Motor neuron (in vitro differentiated cells): ENCODE results near the gene TLL2. TPM values are rescaled to one million over a fixed set of nuclear protein-coding genes. Genes with fewer than 3 reads are reported as not detected.

ENCODE experiments used
- ATAC-seq, 8 experiments: fragments of 200-7000 bp; cut with Tn5 transposase; replicated peaks in 6 of 8; 2 replicates each; pipeline ENCODE4 v1.8.0; 2021; ENCODE audit warnings: mild to moderate bottlenecking in 8 of 8, moderate library complexity in 8 of 8
- H3K27ac ChIP-seq, 2 donors: fragments of 250-450 bp; sonication (Bioruptor Pico); 2 replicates each; pipeline ENCODE4 v1.9.0; 2021; ENCODE audit warnings: antibody characterized with exemption in 2 of 2, mild to moderate bottlenecking in 2 of 2, moderate library complexity in 1 of 2
- H3K4me1 ChIP-seq, 2 donors: fragments of 250-450 bp; sonication (Bioruptor Pico); replicated peaks in 1 of 2; 2 replicates each; pipeline ENCODE4 v1.6.1; 2021; ENCODE audit warnings: antibody characterized with exemption in 2 of 2, mild to moderate bottlenecking in 2 of 2, moderate library complexity in 1 of 2
- H3K4me3 ChIP-seq, 5 donors: fragments of 250-450 bp; sonication (Bioruptor Pico); 2 replicates each; pipeline ENCODE4 v1.9.0; 2021; ENCODE audit warnings: antibody characterized with exemption in 5 of 5, mild to moderate bottlenecking in 5 of 5, moderate library complexity in 4 of 5
- WGBS, 10 experiments: fragments of 450-650 bp; shearing (Covaris generic); methylation state at CpG; one replicate each; pipeline ENCODE4 v1.0.0; 2022; 5-methylcytosine and 5-hydroxymethylcytosine counted together
- in situ Hi-C, 9 experiments: fragments of 400-800 bp; cut with MboI; loops; one replicate each; pipeline ENCODE4 v1.15.0; 2021; ENCODE audit warnings: low sequenced_read_pairs in 9 of 9, low pct_unique_long_range_greater_than_20kb in 2 of 9; ENCODE audit not compliant: unreplicated experiment in 9 of 9
- total RNA-seq, 8 experiments: library from RNA; unstranded; fragments of 300-600 nt; gene quantifications; 2 replicates each; pipeline versions ENCODE4 v1.2.3 to v1.2.4, GENCODE V29; 2022

The TLL2 gene
- total RNA-seq, 8 experiments from 2014 or later, result 1.1 to 20.4 (median 2.2) TPM

GRCh38 chr10:96334616-96335526, 178.9 kb downstream of the TLL2 start:
- H3K4me3 ChIP-seq, result no peak overlapping the region
- H3K27ac ChIP-seq, result no peak overlapping the region
- peaks cover 0 to 3% of the 10 kb centered on the region in 2 donors for H3K4me1 ChIP-seq
- ATAC-seq, result peak in 4 of 8 experiments; percentile 31 to 84 (median 81)
- 0 to 64% (median 7%) methylated on average over 1 to 4 of the region's 5 CpGs; no CpG with 5 or more reads in 1 of the 10 experiments for WGBS, 10 experiments
- in situ Hi-C loops, result loop anchor here in 4 of 9 experiments (25.0 kb wide), 2 partner anchors 298 to 323 kb away; partner anchors contain the start of gene CCNJ (in 2 of the 4)

GRCh38 chr10:96333101-96333500, 180.6 kb downstream of the TLL2 start:
- Histone ChIP-seq H3K4me3 (no peak overlapping the region), H3K27ac (no peak overlapping the region), H3K4me1 (no peaks in the 10 kb centered on the region)
- ATAC-seq, result no peak
- in situ Hi-C loops, result loop anchor here in 4 of 9 experiments (25.0 kb wide), 2 partner anchors 296 to 321 kb away; partner anchors contain the start of gene CCNJ (in 2 of the 4)
- WGBS, 10 experiments, result 45 to 100% (median 100%) methylated on average over 1 of the region's 1 CpG; no CpG with 5 or more reads in 2 of the 10 experiments

- H3K27ac ChIP-seq, result no peak overlapping the region
Observed at GRCh38 chr10:96327462-96327861, 186.3 kb downstream of the TLL2 start.

GRCh38 chr10:96325719-96326373, 187.9 kb downstream of the TLL2 start:
- in situ Hi-C loops, result loop anchor here in 4 of 9 experiments (25.0 kb wide), 2 partner anchors 289 to 314 kb away; partner anchors contain the start of gene CCNJ (in 2 of the 4)
- Histone ChIP-seq H3K27ac (no peak overlapping the region), H3K4me1 (no peaks in the 10 kb centered on the region), H3K4me3 (no peak overlapping the region)
- no peak for ATAC-seq
- 0 to 90% (median 79%) methylated on average over 1 to 4 of the region's 4 CpGs; no CpG with 5 or more reads in 1 of the 10 experiments for WGBS, 10 experiments

More at GRCh38 chr10:96327462-96327861, 186.3 kb downstream of the TLL2 start:
- no peak for ATAC-seq
- 0 to 98% (median 68%) methylated on average over 1 to 6 of the region's 7 CpGs; no CpG with 5 or more reads in 2 of the 10 experiments for WGBS, 10 experiments
- Histone ChIP-seq H3K4me3 (no peak overlapping the region), H3K4me1 (no peaks in the 10 kb centered on the region)
- in situ Hi-C loops, result loop anchor here in 4 of 9 experiments (25.0 kb wide), 2 partner anchors 290 to 315 kb away; partner anchors contain the start of gene CCNJ (in 2 of the 4)

GRCh38 chr10:96324447-96324846, 189.3 kb downstream of the TLL2 start:
- ATAC-seq, result peak in 1 of 8 experiments; percentile 40
- Histone ChIP-seq H3K27ac (no peak overlapping the region), H3K4me1 (no peaks in the 10 kb centered on the region), H3K4me3 (no peak overlapping the region)
- in situ Hi-C loops, result loop anchor here in 1 of 9 experiments (25.0 kb wide), 1 partner anchor 287 kb away; the partner anchor contains the start of gene CCNJ
- 20 to 100% (median 85%) methylated on average over 1 of the region's 2 CpGs; no CpG with 5 or more reads in 4 of the 10 experiments for WGBS, 10 experiments

GRCh38 chr10:96322275-96322674, 191.5 kb downstream of the TLL2 start:
- 67 to 100% (median 100%) methylated on average over 1 of the region's 1 CpG; no CpG with 5 or more reads in 5 of the 10 experiments for WGBS, 10 experiments
- H3K4me3 ChIP-seq, result no peak overlapping the region
- in situ Hi-C loops, result loop anchor here in 1 of 9 experiments (25.0 kb wide), 1 partner anchor 285 kb away; the partner anchor contains the start of gene CCNJ
- ATAC-seq, result no peak
- no peaks in the 10 kb centered on the region for H3K4me1 ChIP-seq
- H3K27ac ChIP-seq, result no peak overlapping the region

- in situ Hi-C loops, result loop anchor here in 1 of 9 experiments (25.0 kb wide), 1 partner anchor 285 kb away; the partner anchor contains the start of gene CCNJ
- Histone ChIP-seq H3K4me3 (no peak overlapping the region), H3K27ac (no peak overlapping the region), H3K4me1 (no peaks in the 10 kb centered on the region)
- 14 to 100% (median 80%) methylated on average over 2 to 4 of the region's 5 CpGs; no CpG with 5 or more reads in 5 of the 10 experiments for WGBS, 10 experiments
- no peak for ATAC-seq
Observed at GRCh38 chr10:96321822-96322221, 191.9 kb downstream of the TLL2 start.

- WGBS, 10 experiments, result 20 to 100% (median 48%) methylated on average over 1 to 3 of the region's 3 CpGs; no CpG with 5 or more reads in 1 of the 10 experiments
- H3K4me1 ChIP-seq, result no peaks in the 10 kb centered on the region
- no peak overlapping the region for H3K4me3 ChIP-seq
- in situ Hi-C loops, result loop anchor here in 1 of 9 experiments (25.0 kb wide), 1 partner anchor 283 kb away; the partner anchor contains the start of gene CCNJ
- ATAC-seq, result peak; percentile 76 to 97 (median 91)
- H3K27ac ChIP-seq, result no peak overlapping the region
Observed at GRCh38 chr10:96319754-96320474, 193.8 kb downstream of the TLL2 start.

- Histone ChIP-seq H3K27ac (no peak overlapping the region), H3K4me1 (no peaks in the 10 kb centered on the region), H3K4me3 (no peak overlapping the region)
- 33 to 100% (median 82%) methylated on average over 1 to 4 of the region's 4 CpGs for WGBS, 10 experiments
- in situ Hi-C loops, result loop anchor here in 1 of 9 experiments (25.0 kb wide), 1 partner anchor 280 kb away; the partner anchor contains the start of gene CCNJ
- no peak for ATAC-seq
Observed at GRCh38 chr10:96317067-96317833, 196.5 kb downstream of the TLL2 start.
